Esophagus squamous epithelium (tissue), 5 donors: ENCODE results near the gene FGD6. TPM values are rescaled to one million over a fixed set of nuclear protein-coding genes. Genes with fewer than 3 reads are reported as not detected.
A peak's percentile ranks its signal among the peaks of the same experiment; 100 is the strongest.

Experiments
- DNase-seq: peaks from one replicate; lab custom pipeline; 2025; lab: John Stamatoyannopoulos, UW
- H3K27ac ChIP-seq, 4 donors: fragments of 200-600 bp; sonication (generic); one replicate each; pipeline ENCODE4 v1.5.1; 2016 to 2019; ENCODE audit warnings: mild to moderate bottlenecking in 1 of 4
- H3K27me3 ChIP-seq, 4 donors: fragments of 200-600 bp; sonication (generic); 1 replicate in 3 of 4; 2 replicates in 1 of 4; pipeline versions ENCODE4 v1.5.1 to v1.6.0; 2017 to 2021; ENCODE audit warnings: antibody characterized with exemption in 1 of 4
- H3K36me3 ChIP-seq, 3 donors: fragments of 200-600 bp; sonication (generic); one replicate each; pipeline ENCODE4 v1.5.1; 2016 to 2019
- H3K4me1 ChIP-seq, 3 donors: fragments of 200-600 bp; sonication (generic); one replicate each; pipeline ENCODE4 v1.5.1; 2017 to 2019
- H3K4me3 ChIP-seq, 4 donors: fragments of 200-600 bp; sonication (generic); 1 replicate in 3 of 4; 2 replicates in 1 of 4; pipeline ENCODE4 v1.5.1; 2016 to 2019; ENCODE audit warnings: mild to moderate bottlenecking in 2 of 4, moderate library complexity in 1 of 4
- H3K9me3 ChIP-seq, 3 donors: fragments of 200-600 bp; sonication (generic); one replicate each; pipeline ENCODE4 v1.5.1; 2016 to 2019
- CTCF ChIP-seq, 6 experiments: fragments of 450-650 bp in 4 of 6; fragments of 200-600 bp in 2 of 6; sonication (generic) in 2 of 6; IDR thresholded peaks; one replicate each; pipeline ENCODE4 v1.5.1; 2016 to 2019; ENCODE audit warnings: antibody characterized with exemption in 6 of 6, mild to moderate bottlenecking in 4 of 6, moderate library complexity in 4 of 6
- POLR2A ChIP-seq, 4 donors: fragments of 450-650 bp; IDR thresholded peaks; one replicate each; pipeline ENCODE4 v1.6.1; 2017; ENCODE audit warnings: antibody characterized with exemption in 4 of 4, mild to moderate bottlenecking in 4 of 4, moderate library complexity in 3 of 4
- WGBS, 2 donors: methylation state at CpG; one replicate each; pipeline ENCODE4 v1.1.5; 2018; 5-methylcytosine and 5-hydroxymethylcytosine counted together
- intact Hi-C: fragments of 100-400 bp; cut with DNase I; formaldehyde crosslinking; loops from one replicate; pipeline ENCODE4 v1.15.0; 2022
- total RNA-seq, 4 donors: library from RNA; depleted of rRNA; stranded (reverse); fragments of >200 nt; gene quantifications; one replicate each; pipeline ENCODE4 v1.1.0, GENCODE V29; 2016
- donor health status: DM: yes; HTN: yes; CAD: no.

FGD6 gene
- total RNA-seq, 4 donors from 2014 or later: 10.0 to 19.1 (median 13.2) TPM

GRCh38 chr12:95168746-95169145 lies 48.5 kb downstream of the FGD6 start:
- Histone ChIP-seq H3K27ac (peak overlapping the region in 2 of 4 donors; percentile 14 to 42), H3K4me3 (no peak overlapping the region), H3K9me3 (no peaks in the 10 kb centered on the region), H3K4me1 (peaks cover 0 to 26% (median 8%) of the 10 kb centered on the region in 3 donors), H3K36me3 (peaks cover 0 to 33% (median 0%) of the 10 kb centered on the region in 3 donors), H3K27me3 (no peaks in the 10 kb centered on the region)
- intact Hi-C loops: no loop called here
- 68 to 70% methylated on average over 2 of the region's 2 CpGs for WGBS, 2 donors
- TF ChIP-seq CTCF (IDR thresholded peaks at IDR 0.05): no peak
- no peak for TF ChIP-seq POLR2A (IDR thresholded peaks at IDR 0.05)
- no peak for DNase-seq

DNA sequence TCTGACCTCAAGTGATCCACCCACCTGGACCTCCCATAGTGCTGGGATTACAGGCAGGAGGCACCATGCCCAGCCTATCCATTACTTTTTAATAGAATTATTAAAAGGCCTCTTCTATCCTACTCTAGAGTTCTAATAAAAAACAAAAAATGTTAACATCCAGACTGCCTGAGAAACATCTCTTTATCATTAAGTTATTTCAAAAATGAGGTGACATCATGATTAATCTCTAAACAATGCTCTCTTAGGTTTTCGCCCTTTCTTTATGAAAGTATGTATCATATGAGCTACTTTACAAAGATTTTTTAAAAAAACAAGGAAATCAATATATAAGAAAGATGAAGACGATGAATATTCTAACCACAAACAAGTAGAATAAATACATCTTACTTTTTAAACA lies 52.6 kb downstream of the FGD6 start:
- WGBS, 2 donors: 89 to 90% methylated on average over 2 of the region's 2 CpGs
- intact Hi-C loops: no loop called here
- DNase-seq: no peak
- peaks cover 0 to under 1% (median 0%) of the 10 kb centered on the region in 3 donors for H3K36me3 ChIP-seq
- H3K27me3 ChIP-seq: no peaks in the 10 kb centered on the region
- no peaks in the 10 kb centered on the region for H3K9me3 ChIP-seq
- no peak overlapping the region for H3K4me3 ChIP-seq
- TF ChIP-seq POLR2A (IDR thresholded peaks at IDR 0.05) (no peak), CTCF (IDR thresholded peaks at IDR 0.05) (no peak)
- H3K27ac ChIP-seq: peak overlapping the region in 1 of 4 donors; percentile 1
- peaks cover 0 to 5% (median 0%) of the 10 kb centered on the region in 3 donors for H3K4me1 ChIP-seq

GRCh38 chr12:95158919-95159318 lies 58.3 kb downstream of the FGD6 start:
- TF ChIP-seq CTCF (IDR thresholded peaks at IDR 0.05): no peak
- no peak for TF ChIP-seq POLR2A (IDR thresholded peaks at IDR 0.05)
- no peak for DNase-seq
- intact Hi-C loops: no loop called here
- peaks cover 0 to 4% (median 0%) of the 10 kb centered on the region in 3 donors for H3K36me3 ChIP-seq
- WGBS, 2 donors: 62 to 66% methylated on average over 3 of the region's 3 CpGs
- no peaks in the 10 kb centered on the region for H3K27me3 ChIP-seq
- no peaks in the 10 kb centered on the region for H3K9me3 ChIP-seq
- H3K4me1 ChIP-seq: no peaks in the 10 kb centered on the region
- no peak overlapping the region for H3K27ac ChIP-seq
- no peak overlapping the region for H3K4me3 ChIP-seq

- Histone ChIP-seq H3K27ac (peak overlapping the region in 3 of 4 donors; percentile 74 to 85 (median 82)), H3K27me3 (no peaks in the 10 kb centered on the region), H3K4me3 (no peak overlapping the region), H3K4me1 (peaks cover 0 to 43% (median 13%) of the 10 kb centered on the region in 3 donors), H3K9me3 (no peaks in the 10 kb centered on the region), H3K36me3 (peaks cover 0 to 6% (median 0%) of the 10 kb centered on the region in 3 donors)
- DNase-seq: no peak
- TF ChIP-seq POLR2A (IDR thresholded peaks at IDR 0.05) (no peak), CTCF (IDR thresholded peaks at IDR 0.05) (no peak)
- intact Hi-C loops: no loop called here
- 45 to 69% methylated on average over 2 of the region's 2 CpGs for WGBS, 2 donors
These were observed 65.4 kb downstream of the FGD6 start for GRCh38 chr12:95151821-95152220.

DNA sequence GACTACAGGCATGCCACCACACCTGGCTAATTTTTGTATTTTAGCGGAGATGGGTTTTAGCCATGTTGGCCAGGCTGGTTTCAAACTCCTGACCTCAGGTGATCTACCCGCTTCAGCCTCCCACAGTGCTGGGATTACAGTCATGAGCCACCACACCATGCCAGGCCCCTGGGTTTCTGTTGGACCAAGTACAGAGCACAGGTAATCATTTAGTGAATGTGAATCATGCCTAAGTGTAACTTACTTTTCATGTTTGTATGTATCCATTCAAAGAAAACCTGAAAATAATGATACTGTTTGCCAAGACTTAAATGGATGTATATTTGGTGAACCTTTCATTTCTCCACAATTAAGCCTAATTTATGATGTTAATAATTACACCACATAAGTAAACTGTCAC lies 65.9 kb downstream of the FGD6 start:
- H3K27me3 ChIP-seq: no peaks in the 10 kb centered on the region
- intact Hi-C loops: no loop called here
- WGBS, 2 donors: 16 to 63% methylated on average over 1 to 2 of the region's 2 CpGs
- peaks cover 0 to 45% (median 13%) of the 10 kb centered on the region in 3 donors for H3K4me1 ChIP-seq
- DNase-seq: no peak
- H3K27ac ChIP-seq: peak overlapping the region; percentile 40 to 85 (median 78)
- peaks cover 0 to 6% (median 0%) of the 10 kb centered on the region in 3 donors for H3K36me3 ChIP-seq
- TF ChIP-seq CTCF (IDR thresholded peaks at IDR 0.05) (no peak), POLR2A (IDR thresholded peaks at IDR 0.05) (no peak)
- no peaks in the 10 kb centered on the region for H3K9me3 ChIP-seq
- H3K4me3 ChIP-seq: no peak overlapping the region
